Neural cell (in vitro differentiated cells): ENCODE results near the gene DPF3. TPM values are rescaled to one million over a fixed set of nuclear protein-coding genes. Genes with fewer than 3 reads are reported as not detected.

Experiments
- H2AFZ ChIP-seq: fragments of 200-600, 300-800 bp; sonication (generic), shearing (Covaris generic); 2 replicates; pipeline ENCODE4 v1.6.0; 2014; ENCODE audit warnings: low read depth, mild to moderate bottlenecking, antibody characterized with exemption, low read length, moderate library complexity
- H3F3A ChIP-seq: fragments of 200-600 bp; shearing (Covaris generic); 2 replicates; pipeline ENCODE4 v1.6.1; 2016; ENCODE audit warnings: mild to moderate bottlenecking, moderate library complexity, mixed read lengths, antibody characterized with exemption, low read length; ENCODE audit not compliant: insufficient read depth, poor library complexity, severe bottlenecking
- H3K27ac ChIP-seq: fragments of 200-600, 300-800 bp; sonication (generic), shearing (Covaris generic); 2 replicates; pipeline ENCODE4 v1.5.1; 2014; ENCODE audit warnings: mild to moderate bottlenecking, low read length, moderate library complexity
- H3K27me3 ChIP-seq: fragments of 300-800, 200-600 bp; sonication (generic), shearing (Covaris generic); 2 replicates; pipeline ENCODE4 v1.6.0; 2014; ENCODE audit warnings: mild to moderate bottlenecking, low read depth, low read length, moderate library complexity; ENCODE audit not compliant: insufficient read depth
- H3K36me3 ChIP-seq: fragments of 300-800, 200-600 bp; sonication (generic), shearing (Covaris generic); 2 replicates; pipeline ENCODE4 v1.5.1; 2014; ENCODE audit warnings: mild to moderate bottlenecking, antibody characterized with exemption, low read length, moderate library complexity; ENCODE audit not compliant: insufficient read depth
- H3K4me2 ChIP-seq: fragments of 300-800, 200-600 bp; sonication (generic), shearing (Covaris generic); 2 replicates; pipeline ENCODE4 v1.6.0; 2014; ENCODE audit warnings: mild to moderate bottlenecking, low read length
- H3K4me3 ChIP-seq: fragments of 300-800, 200-600 bp; sonication (generic), shearing (Covaris generic); 2 replicates; pipeline ENCODE4 v1.5.1; 2014; ENCODE audit warnings: mild to moderate bottlenecking, low read length, moderate library complexity
- H3K79me2 ChIP-seq: fragments of 200-600 bp; shearing (Covaris generic); replicated peaks from 2 replicates; pipeline ENCODE4 v1.6.0; 2014; ENCODE audit warnings: mild to moderate bottlenecking, low read length, moderate library complexity; ENCODE audit not compliant: insufficient read depth
- H3K9ac ChIP-seq: fragments of 300-800, 200-600 bp; sonication (generic), shearing (Covaris generic); 2 replicates; pipeline ENCODE4 v1.6.1; 2016; ENCODE audit warnings: mild to moderate bottlenecking, low read length, mixed read lengths
- H3K9me2 ChIP-seq: fragments of 200-600 bp; shearing (Covaris generic); 2 replicates; pipeline ENCODE4 v1.6.1; 2016; ENCODE audit warnings: mild to moderate bottlenecking, low read length, mixed read lengths; ENCODE audit not compliant: insufficient read depth
- H3K9me3 ChIP-seq: fragments of 200-600, 300-800 bp; sonication (generic), shearing (Covaris generic); 2 replicates; pipeline ENCODE4 v1.6.1; 2016; ENCODE audit warnings: mild to moderate bottlenecking, mixed run types, low read length, moderate library complexity, mixed read lengths
- H4K20me1 ChIP-seq: fragments of 200-600 bp; shearing (Covaris generic); 2 replicates; pipeline ENCODE4 v1.6.1; 2016; ENCODE audit warnings: mild to moderate bottlenecking, mixed run types; ENCODE audit not compliant: insufficient read depth
- CTCF ChIP-seq: fragments of 450-650 bp; IDR thresholded peaks from 2 replicates; pipeline ENCODE4 v1.5.1; 2014; ENCODE audit warnings: antibody characterized with exemption, mild to moderate bottlenecking, moderate library complexity; ENCODE audit not compliant: poor library complexity, severe bottlenecking
- EP300 ChIP-seq: fragments of 450-650 bp; conservative IDR thresholded peaks from 2 replicates; pipeline ENCODE4 v1.6.1; 2014; ENCODE audit warnings: antibody characterized with exemption, mild to moderate bottlenecking, moderate library complexity; ENCODE audit not compliant: poor library complexity, severe bottlenecking
- EZH2 ChIP-seq: fragments of 200-600, 300-800 bp; shearing (Covaris generic), sonication (generic); IDR thresholded peaks from 2 replicates; pipeline ENCODE4 v1.6.1; 2014; ENCODE audit warnings: antibody characterized with exemption, low read length, borderline replicate concordance, mild to moderate bottlenecking; ENCODE audit not compliant: insufficient read depth, poor library complexity, severe bottlenecking
- MXI1 ChIP-seq: fragments of 450-650 bp; conservative IDR thresholded peaks from 2 replicates; pipeline ENCODE4 v1.6.1; 2014; ENCODE audit warnings: antibody characterized with exemption, mild to moderate bottlenecking; ENCODE audit not compliant: poor library complexity, severe bottlenecking
- POLR2AphosphoS5 ChIP-seq: IDR thresholded peaks from 2 replicates; pipeline ENCODE4 v1.6.1; 2012
- RAD21 ChIP-seq: fragments of 450-650 bp; conservative IDR thresholded peaks from 2 replicates; pipeline ENCODE4 v1.6.1; 2014; ENCODE audit warnings: antibody characterized with exemption, mild to moderate bottlenecking, moderate library complexity
- REST ChIP-seq: IDR thresholded peaks from 2 replicates; pipeline ENCODE4 v1.6.1; 2012; ENCODE audit warnings: borderline replicate concordance
- SMC3 ChIP-seq: fragments of 450-650 bp; conservative IDR thresholded peaks from 2 replicates; pipeline ENCODE4 v1.6.1; 2014; ENCODE audit warnings: antibody characterized with exemption, mild to moderate bottlenecking, moderate library complexity; ENCODE audit not compliant: poor library complexity
- TAF1 ChIP-seq: IDR thresholded peaks from 2 replicates; pipeline ENCODE4 v1.6.1; 2012; ENCODE audit warnings: low read depth
- polyA plus RNA-seq: library from polyadenylated mRNA; depleted of rRNA; stranded (reverse); fragments of >200 nt; gene quantifications from 2 replicates; pipeline ENCODE4 v1.2.3, GENCODE V29; 2014

DPF3 gene
- polyA plus RNA-seq, 1 donor from 2014 or later = 2.9 TPM

- TF ChIP-seq CTCF (no peak), REST (no peak), RAD21 (no peak), POLR2AphosphoS5 (no peak), TAF1 (no peak), MXI1 (no peak), EP300 (no peak), SMC3 (no peak), EZH2 (no peak)
- H3K9me3 ChIP-seq = no peaks in the 10 kb centered on the region
- H3K79me2 ChIP-seq = no peaks in the 10 kb centered on the region
- H3K4me3 ChIP-seq = no peak overlapping the region
- H3K9ac ChIP-seq = no peak overlapping the region
- H3K27me3 ChIP-seq = no peaks in the 10 kb centered on the region
- H3K4me2 ChIP-seq = no peak overlapping the region
- no peaks in the 10 kb centered on the region for H4K20me1 ChIP-seq
- H3K9me2 ChIP-seq = no peaks in the 10 kb centered on the region
- no peak overlapping the region for H2AFZ ChIP-seq
- H3F3A ChIP-seq = no peaks in the 10 kb centered on the region
- no peaks in the 10 kb centered on the region for H3K36me3 ChIP-seq
- no peak overlapping the region for H3K27ac ChIP-seq
Observed at GRCh38 chr14:72855913-72856312, 38.0 kb downstream of the DPF3 start.

GRCh38 chr14:72852194-72852593, 41.7 kb downstream of the DPF3 start:
- H2AFZ ChIP-seq = no peak overlapping the region
- H3K27me3 ChIP-seq = no peaks in the 10 kb centered on the region
- no peaks in the 10 kb centered on the region for H4K20me1 ChIP-seq
- H3K27ac ChIP-seq = no peak overlapping the region
- no peaks in the 10 kb centered on the region for H3F3A ChIP-seq
- H3K9me3 ChIP-seq = no peaks in the 10 kb centered on the region
- no peaks in the 10 kb centered on the region for H3K36me3 ChIP-seq
- TF ChIP-seq CTCF = no peak
- TF ChIP-seq SMC3 = no peak
- no peak for TF ChIP-seq RAD21
- TF ChIP-seq EZH2 = no peak
- TF ChIP-seq TAF1 = no peak
- no peak for TF ChIP-seq REST
- TF ChIP-seq POLR2AphosphoS5 = no peak
- no peak for TF ChIP-seq EP300
- no peak for TF ChIP-seq MXI1
- H3K79me2 ChIP-seq = no peaks in the 10 kb centered on the region
- H3K9ac ChIP-seq = no peak overlapping the region
- no peak overlapping the region for H3K4me2 ChIP-seq
- H3K9me2 ChIP-seq = no peaks in the 10 kb centered on the region
- H3K4me3 ChIP-seq = no peak overlapping the region
